NT2/D1 (cell line): ENCODE measurements around the gene FRMD3.

Experiments
- DNase-seq: peaks from one replicate; pipeline ENCODE4 v3.0.0-alpha.2; 2011; ENCODE audit warnings: low read depth, low spot score
- H3K27me3 ChIP-seq: 2 replicates; pipeline ENCODE4 v1.6.0; 2011; ENCODE audit warnings: mild to moderate bottlenecking; ENCODE audit not compliant: insufficient read length, insufficient read depth
- H3K36me3 ChIP-seq: 2 replicates; pipeline ENCODE4 v1.6.1; 2011; ENCODE audit warnings: mild to moderate bottlenecking, low read length, mixed read lengths; ENCODE audit not compliant: insufficient read depth, insufficient read length
- H3K4me1 ChIP-seq: 2 replicates; pipeline ENCODE4 v1.5.1; 2011; ENCODE audit not compliant: insufficient read depth, insufficient read length
- H3K4me3 ChIP-seq: 2 replicates; pipeline ENCODE4 v1.5.1; 2011; ENCODE audit warnings: low read depth; ENCODE audit not compliant: insufficient read length
- H3K9ac ChIP-seq: 2 replicates; pipeline ENCODE4 v1.6.0; 2011; ENCODE audit warnings: low read depth; ENCODE audit not compliant: insufficient read length
- H3K9me3 ChIP-seq: 2 replicates; pipeline ENCODE4 v1.5.1; 2011; ENCODE audit warnings: mild to moderate bottlenecking, low read length; ENCODE audit not compliant: insufficient read depth
- SUZ12 ChIP-seq: IDR thresholded peaks from 2 replicates; pipeline ENCODE4 v1.6.1; 2011; ENCODE audit not compliant: insufficient read length, insufficient read depth; ENCODE audit errors: extremely low read depth
- YY1 ChIP-seq: IDR thresholded peaks from 2 replicates; pipeline ENCODE4 v1.6.1; 2011; ENCODE audit not compliant: insufficient read length, insufficient read depth
- ZNF274 ChIP-seq: IDR thresholded peaks from 2 replicates; pipeline ENCODE4 v1.6.1; 2011; ENCODE audit warnings: mild to moderate bottlenecking, low read depth, low read length

FRMD3 gene

GRCh38 chr9:83474631-83475030 lies 63.6 kb downstream of the FRMD3 start:
- Histone ChIP-seq H3K9ac (no peak overlapping the region), H3K9me3 (no peaks in the 10 kb centered on the region), H3K4me1 (no peaks in the 10 kb centered on the region), H3K27me3 (no peaks in the 10 kb centered on the region), H3K4me3 (no peak overlapping the region), H3K36me3 (no peaks in the 10 kb centered on the region)
- DNase-seq: no peak
- no peak for TF ChIP-seq ZNF274
- TF ChIP-seq SUZ12: no peak
- no peak for TF ChIP-seq YY1

DNA sequence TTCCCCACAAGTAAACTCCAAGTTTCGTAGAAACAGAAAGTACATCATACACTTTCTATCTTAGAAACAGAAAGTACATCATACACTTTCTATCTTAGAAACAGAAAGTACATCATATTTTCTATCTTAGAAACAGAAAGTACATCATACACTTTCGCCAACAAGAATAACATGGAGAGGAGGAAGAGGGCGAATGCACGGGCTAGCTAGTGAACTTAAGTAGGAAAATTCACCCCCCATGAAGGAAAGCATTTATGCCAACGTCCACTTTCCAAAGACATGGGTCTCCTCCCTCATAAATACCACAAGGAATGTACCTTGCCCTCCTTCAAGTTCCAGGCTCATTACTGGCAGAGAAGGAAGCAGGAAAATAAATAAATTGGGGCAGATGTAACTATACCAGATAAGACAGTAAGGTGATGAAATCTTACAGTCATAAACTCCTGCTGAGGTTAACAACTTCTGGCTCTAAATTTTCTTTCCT lies 64.7 kb downstream of the FRMD3 start:
- no peaks in the 10 kb centered on the region for H3K9me3 ChIP-seq
- no peaks in the 10 kb centered on the region for H3K36me3 ChIP-seq
- no peak for DNase-seq
- TF ChIP-seq ZNF274 (no peak), SUZ12 (no peak), YY1 (no peak)
- H3K27me3 ChIP-seq: no peaks in the 10 kb centered on the region
- no peak overlapping the region for H3K9ac ChIP-seq
- H3K4me3 ChIP-seq: no peak overlapping the region
- H3K4me1 ChIP-seq: no peaks in the 10 kb centered on the region

DNA sequence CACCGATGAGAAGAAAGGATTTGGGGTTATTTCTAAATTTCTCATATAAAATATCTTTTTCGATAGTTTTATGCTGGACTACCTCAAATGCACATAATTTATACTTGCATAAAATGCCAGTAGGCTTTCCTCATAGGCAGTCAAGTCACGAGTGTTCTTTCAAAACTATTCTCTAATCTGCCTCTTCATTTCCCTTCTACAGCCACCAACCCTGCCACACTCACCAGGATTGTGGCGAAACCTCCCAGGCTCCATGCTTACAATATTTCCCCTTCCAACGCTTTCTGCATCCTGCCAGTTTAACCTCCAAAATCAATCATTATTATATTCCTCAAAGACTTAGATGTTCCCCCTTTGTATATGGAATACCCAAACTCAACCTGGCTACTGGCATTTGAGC lies 65.4 kb downstream of the FRMD3 start:
- TF ChIP-seq ZNF274: no peak
- no peak for TF ChIP-seq SUZ12
- Histone ChIP-seq H3K4me3 (no peak overlapping the region), H3K4me1 (no peaks in the 10 kb centered on the region), H3K9me3 (no peaks in the 10 kb centered on the region), H3K27me3 (no peaks in the 10 kb centered on the region), H3K9ac (no peak overlapping the region), H3K36me3 (no peaks in the 10 kb centered on the region)
- no peak for DNase-seq

DNA sequence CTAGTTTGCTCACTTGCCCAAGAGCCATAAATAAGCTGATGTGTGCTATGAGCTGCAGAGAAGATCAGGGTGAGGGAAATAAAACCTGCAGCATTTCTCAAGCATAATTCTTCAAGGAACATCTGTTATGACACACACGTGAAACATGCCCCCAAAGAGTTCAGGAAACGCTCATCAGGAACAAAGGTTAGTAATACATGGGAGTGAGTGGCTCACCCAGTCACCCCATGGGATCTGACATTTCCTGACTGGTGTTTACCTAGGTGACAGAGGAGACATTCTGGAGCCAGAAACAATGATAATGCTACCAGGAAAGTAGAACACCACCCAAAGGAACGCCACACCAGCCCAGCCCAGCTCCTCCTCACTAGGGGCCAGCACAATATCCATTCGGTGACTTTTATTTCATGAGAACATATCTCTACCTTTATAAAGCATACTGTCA lies 66.0 kb downstream of the FRMD3 start:
- no peaks in the 10 kb centered on the region for H3K4me1 ChIP-seq
- TF ChIP-seq YY1 (no peak), SUZ12 (no peak), ZNF274 (no peak)
- no peak for DNase-seq
- H3K9me3 ChIP-seq: no peaks in the 10 kb centered on the region
- H3K27me3 ChIP-seq: no peaks in the 10 kb centered on the region
- no peak overlapping the region for H3K9ac ChIP-seq
- H3K36me3 ChIP-seq: no peaks in the 10 kb centered on the region
- no peak overlapping the region for H3K4me3 ChIP-seq

DNA sequence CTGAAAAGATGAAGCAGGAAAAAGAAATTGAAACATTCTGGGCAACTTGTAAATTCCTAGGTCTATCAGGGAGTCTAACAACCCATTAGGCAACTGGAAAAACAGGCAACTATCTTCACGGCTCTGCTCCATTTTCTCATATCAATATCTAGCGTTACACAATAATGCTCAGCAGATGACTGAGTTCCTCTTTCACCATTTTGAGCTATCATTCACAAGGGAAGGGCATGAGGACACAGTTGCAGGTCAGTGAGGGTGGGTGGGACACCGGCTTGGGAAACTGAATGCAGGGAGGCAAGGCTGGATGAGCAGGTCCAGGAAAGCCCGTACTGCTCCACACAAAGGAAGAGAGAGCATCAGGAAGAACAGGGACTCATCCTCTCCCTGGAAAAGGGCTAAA lies 67.0 kb downstream of the FRMD3 start:
- Histone ChIP-seq H3K27me3 (no peaks in the 10 kb centered on the region), H3K36me3 (no peaks in the 10 kb centered on the region), H3K4me3 (no peak overlapping the region), H3K4me1 (no peaks in the 10 kb centered on the region), H3K9ac (no peak overlapping the region), H3K9me3 (no peaks in the 10 kb centered on the region)
- DNase-seq: no peak
- TF ChIP-seq YY1 (no peak), SUZ12 (no peak), ZNF274 (no peak)

- DNase-seq: no peak
- TF ChIP-seq YY1 (no peak), ZNF274 (no peak), SUZ12 (no peak)
- no peaks in the 10 kb centered on the region for H3K4me1 ChIP-seq
- no peaks in the 10 kb centered on the region for H3K36me3 ChIP-seq
- no peak overlapping the region for H3K4me3 ChIP-seq
- no peak overlapping the region for H3K9ac ChIP-seq
- no peaks in the 10 kb centered on the region for H3K9me3 ChIP-seq
- H3K27me3 ChIP-seq: no peaks in the 10 kb centered on the region
Observed at GRCh38 chr9:83469722-83470121, 68.5 kb downstream of the FRMD3 start.

DNA sequence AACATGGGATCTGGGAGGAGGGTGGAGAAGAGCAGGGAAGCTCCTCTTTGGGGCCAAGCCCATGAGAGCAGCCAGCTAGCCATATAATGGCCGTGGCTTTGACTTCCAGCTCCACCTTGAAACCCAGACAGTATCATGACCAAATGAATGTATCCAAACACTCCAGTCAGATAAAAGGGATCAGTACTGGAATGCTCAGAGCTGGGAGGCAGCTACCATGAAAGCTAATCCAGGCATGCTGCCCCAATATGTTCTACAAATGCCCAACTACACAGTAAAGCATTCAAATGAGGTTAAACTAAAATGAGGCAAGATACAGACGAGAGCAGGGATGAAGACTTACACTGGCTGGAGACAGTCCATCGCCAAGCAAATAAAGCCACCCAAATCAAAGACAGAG lies 69.4 kb downstream of the FRMD3 start:
- no peaks in the 10 kb centered on the region for H3K27me3 ChIP-seq
- H3K4me1 ChIP-seq: no peaks in the 10 kb centered on the region
- H3K9ac ChIP-seq: no peak overlapping the region
- H3K9me3 ChIP-seq: no peaks in the 10 kb centered on the region
- no peak for TF ChIP-seq SUZ12
- TF ChIP-seq YY1: no peak
- no peak for TF ChIP-seq ZNF274
- H3K4me3 ChIP-seq: no peak overlapping the region
- no peaks in the 10 kb centered on the region for H3K36me3 ChIP-seq
- DNase-seq: no peak
